HG02852 (cell line): ENCODE measurements around the gene ACTL6A.

Experiments used
- ATAC-seq: cut with Tn5 transposase; IDR thresholded peaks from one replicate; pipeline ENCODE4 v1.9.1; 2021; ENCODE audit warnings: mild to moderate bottlenecking, moderate library complexity; ENCODE audit not compliant: unreplicated experiment

Gene ACTL6A

DNA sequence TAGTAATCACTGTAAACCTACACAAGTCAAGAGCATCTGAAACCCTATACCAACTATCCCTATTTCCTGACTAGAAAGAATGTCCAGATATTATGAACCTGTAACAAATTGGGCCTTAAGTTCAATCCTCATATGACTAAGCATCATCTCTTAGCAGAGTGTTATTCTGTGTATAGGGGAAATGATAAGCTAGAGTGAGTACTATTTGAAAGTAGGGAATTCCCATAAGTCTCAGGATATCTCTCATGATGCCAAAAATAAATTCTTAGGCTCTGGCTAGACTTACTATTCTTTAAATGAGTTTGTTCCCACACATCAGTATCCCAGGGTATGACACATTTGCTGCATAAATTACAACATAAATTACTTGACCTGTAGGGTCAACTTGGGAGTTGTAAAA lies 26.4 kb downstream of the ACTL6A start:
- ATAC-seq: peak; percentile 71

DNA sequence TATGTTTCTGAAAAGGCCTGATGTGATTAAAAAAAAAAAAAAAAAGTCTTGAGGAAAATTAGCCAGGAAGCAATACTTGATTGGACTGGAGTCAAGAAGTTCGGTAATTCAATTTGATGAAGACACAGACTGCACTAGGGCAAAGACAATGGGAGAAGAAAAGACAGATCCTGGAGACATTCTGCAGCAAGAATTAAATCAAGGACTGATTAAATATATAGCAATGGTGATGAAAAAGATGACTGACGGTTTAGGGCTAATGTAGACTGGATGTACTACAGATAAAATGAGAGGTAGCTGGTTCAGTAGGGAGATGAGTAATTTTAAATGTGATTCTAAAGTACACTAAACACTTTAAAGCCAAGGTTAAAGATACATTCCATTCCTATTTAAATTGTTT lies 27.9 kb downstream of the ACTL6A start:
- no peak for ATAC-seq

DNA sequence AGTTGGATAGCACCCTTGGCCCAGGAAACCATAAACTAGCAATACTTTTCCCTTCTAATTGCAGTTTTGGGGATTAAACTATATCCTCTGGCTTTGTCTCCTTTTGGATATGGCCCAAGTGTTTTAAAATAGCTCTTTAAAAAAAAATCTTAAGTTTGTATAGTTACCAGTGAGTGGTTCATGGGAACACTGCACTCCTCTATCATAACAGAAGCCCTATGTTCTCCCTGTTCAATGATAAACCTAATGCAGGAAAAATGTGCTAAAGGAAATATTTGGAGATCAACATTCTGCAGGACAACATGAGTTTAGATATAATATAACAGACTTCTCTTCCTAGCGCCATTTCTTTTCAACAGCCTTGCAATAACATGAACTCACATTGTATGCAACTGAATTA lies 28.6 kb downstream of the ACTL6A start:
- ATAC-seq: no peak

DNA sequence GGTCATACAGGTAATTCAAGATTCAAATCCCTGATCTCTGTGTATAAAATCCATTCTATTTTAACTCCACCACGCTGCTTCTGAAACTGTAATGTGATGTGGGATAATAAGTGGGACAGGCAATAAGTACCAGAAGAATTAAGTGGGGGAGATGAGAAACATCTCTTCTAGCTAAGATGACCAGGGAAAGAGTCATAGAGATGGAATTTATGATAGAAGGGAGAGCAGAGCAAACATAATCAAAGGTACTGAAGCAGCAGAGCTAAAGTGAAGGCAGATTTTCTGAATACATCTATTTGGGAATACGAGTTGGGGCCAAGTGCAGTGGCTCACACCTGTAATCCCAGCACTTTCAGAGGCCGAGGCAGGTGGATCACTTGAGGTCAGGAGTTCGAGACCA lies 36.8 kb downstream of the ACTL6A start:
- ATAC-seq: no peak

DNA sequence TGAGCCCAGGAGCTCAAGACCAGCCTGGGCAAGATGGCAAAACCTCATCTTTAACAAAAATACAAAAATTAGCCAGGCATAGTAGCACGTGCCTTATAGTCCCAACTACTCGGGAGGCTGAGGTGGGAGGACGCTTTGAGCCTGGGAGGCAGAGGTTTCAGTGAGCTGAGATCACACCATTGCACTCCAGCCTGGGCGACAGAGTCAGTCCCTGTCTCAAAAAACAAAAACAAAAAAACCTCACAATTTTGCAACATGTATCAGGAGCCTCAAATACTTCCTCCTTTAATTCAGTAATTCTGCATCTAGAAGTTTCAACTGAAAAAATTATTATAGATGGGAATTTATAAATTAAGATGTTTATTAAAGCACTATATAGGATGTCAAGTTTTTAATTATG lies 40.6 kb downstream of the ACTL6A start:
- no peak for ATAC-seq

DNA sequence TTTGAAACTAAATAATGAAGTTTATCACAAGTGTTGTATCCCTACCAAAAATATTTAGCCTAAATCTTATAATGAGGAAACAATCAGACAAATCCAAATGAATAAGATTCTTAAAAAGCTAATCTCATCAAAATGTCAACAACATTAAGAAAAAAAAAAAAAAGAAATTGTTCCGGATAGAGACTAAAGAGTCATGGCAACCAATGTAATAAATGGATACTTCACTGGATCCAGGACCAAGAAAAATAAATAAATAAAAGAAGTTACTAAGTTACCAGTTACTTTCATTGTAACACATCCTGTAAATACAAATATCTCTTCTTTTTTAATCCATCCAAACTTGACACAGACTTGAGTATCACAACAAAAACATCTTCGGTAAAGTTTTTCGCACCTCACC lies 41.1 kb downstream of the ACTL6A start:
- no peak for ATAC-seq

DNA sequence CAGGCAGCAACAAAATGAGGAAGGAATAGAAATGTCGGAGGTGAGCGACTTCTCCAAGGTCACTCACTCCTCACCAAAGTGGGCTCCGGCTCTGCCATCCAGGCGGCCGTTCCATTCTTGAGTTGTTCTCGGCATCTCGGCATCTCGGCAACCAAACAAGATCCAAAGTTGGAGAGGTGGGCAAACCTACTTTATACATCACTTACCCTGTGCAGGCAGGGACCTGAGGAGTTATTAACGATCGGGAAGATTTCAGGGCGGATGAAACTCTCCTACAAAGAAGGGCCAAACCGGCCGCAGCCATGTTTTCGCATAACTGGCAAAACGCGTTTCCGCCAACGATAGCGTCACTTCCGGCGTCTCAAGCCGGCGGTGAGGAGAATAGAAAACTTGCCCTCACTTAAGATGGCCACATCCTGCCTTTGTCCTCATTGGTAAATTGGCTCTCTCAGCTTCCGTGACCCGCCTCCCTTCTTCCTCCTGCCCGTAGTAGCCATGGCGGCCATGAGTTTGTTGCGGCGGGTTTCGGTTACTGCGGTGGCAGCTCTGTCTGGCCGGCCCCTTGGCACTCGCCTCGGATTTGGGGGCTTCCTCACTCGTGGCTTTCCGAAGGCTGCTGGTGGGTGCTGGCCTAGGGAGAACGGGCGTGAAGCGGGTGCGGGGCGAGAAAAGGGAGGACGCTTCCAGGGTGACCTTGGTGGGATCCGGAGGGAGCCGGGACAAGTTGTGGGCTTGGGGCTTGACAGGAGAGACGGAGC lies 41.8 kb downstream of the ACTL6A start, which contains the start of the genes MRPL47 and NDUFB5:
MRPL47 (minus strand) TSS at position 318 of the 758 bp plus-strand sequence; CDS start at position 304, 14 bp downstream.
NDUFB5 (plus strand) TSS at position 474 of the 758 bp plus-strand sequence; CDS start at position 496, 22 bp downstream.
- peak; percentile 94 for ATAC-seq

DNA sequence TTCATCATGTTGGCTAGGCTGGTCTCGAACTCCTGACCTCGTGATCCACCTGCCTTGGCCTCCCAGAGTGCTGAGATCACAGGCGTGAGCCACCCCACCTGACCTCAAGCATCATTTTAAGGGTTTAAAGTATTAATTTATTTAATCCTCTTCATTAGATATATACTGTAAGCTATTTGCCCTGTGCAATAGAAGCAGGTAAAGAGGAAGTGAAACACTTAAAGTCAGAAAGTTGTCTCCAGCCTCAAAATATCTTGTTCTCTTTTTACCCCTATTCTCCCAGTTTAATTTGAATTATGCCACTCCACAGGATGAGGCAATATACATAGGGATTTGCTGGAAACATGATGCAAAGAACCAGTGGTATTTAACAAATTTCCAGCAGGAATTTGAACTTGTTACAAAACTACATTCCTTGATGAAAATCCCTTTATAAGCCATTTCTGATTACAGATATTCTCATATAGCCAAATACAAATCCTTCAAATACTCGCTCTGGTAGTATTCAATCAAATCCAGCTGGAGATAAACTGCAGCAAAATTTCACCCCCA lies 43.9 kb downstream of the ACTL6A start:
- no peak for ATAC-seq

DNA sequence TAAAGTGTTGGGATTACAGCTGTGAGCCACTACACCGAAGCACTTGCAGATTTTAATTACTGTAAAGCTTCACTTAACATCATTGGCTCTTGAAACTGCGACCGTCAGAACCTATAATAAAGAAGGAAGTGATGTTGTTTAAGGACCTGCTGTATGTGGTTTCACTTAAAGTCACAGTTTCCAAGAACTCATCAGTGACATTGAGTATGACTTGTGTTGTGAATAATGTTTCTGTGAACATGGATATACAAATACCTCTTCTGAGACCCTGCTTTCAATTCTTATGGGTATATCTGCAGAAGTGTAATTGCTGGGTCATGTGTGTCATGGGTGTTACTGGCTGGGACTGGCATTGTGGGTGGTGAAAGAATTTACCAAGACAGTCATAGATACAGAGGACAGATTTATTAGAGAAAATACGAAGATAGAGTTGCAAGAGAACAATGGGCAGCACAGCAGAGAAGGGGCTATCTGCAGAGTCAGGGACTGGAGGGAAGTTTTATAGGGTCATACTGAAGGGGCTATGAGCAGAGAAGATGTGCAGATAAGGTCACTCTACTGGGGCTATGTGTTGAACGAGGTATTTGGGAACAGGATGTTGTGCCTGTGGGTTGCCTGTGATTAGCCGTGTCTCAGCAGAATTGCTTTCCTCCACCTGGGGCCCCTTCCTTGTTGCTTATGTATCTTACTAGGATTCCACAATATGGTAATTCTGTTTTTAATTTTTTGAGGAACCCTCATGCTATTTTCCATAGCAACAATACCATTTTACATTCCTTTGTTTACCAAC lies 46.4 kb downstream of the ACTL6A start:
- ATAC-seq: peak; percentile 60

DNA sequence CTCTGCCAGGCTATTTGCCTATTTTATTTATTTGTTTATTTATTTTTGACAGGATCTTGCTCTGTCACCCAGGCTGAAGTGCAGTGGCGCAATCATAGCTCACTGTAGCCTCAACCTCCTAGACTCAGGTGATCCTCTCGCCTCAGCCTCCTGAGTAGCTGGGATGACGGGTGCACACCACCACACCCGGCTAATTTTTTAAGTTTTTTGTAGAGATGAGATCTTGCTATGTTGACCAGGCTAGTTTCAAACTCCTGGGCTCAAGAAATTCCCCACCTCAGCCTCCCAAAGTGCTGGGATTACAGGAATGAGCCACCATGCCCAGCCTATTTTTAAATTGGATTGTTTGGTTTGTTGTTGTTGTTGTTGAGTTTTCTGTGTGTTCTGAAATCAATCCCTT lies 47.3 kb downstream of the ACTL6A start:
- no peak for ATAC-seq

DNA sequence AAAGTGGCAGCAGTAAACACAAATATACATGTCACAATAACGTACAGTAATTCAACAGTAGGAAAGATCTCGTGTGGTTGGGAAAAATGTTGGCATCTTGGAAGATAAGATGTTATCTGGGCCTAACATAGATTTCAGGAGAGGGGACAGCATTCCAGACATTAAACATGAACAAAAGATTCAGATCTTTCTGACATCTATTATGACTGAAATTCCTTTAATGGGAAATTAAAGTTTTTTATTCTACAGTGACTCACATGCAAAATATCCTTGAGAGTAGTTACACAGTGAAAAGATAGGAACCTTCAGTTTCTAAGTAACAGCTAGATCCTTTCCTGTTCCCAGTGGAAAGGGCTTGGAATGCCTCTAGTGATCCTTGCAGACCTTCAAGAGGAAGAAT lies 51.1 kb downstream of the ACTL6A start:
- ATAC-seq: no peak

DNA sequence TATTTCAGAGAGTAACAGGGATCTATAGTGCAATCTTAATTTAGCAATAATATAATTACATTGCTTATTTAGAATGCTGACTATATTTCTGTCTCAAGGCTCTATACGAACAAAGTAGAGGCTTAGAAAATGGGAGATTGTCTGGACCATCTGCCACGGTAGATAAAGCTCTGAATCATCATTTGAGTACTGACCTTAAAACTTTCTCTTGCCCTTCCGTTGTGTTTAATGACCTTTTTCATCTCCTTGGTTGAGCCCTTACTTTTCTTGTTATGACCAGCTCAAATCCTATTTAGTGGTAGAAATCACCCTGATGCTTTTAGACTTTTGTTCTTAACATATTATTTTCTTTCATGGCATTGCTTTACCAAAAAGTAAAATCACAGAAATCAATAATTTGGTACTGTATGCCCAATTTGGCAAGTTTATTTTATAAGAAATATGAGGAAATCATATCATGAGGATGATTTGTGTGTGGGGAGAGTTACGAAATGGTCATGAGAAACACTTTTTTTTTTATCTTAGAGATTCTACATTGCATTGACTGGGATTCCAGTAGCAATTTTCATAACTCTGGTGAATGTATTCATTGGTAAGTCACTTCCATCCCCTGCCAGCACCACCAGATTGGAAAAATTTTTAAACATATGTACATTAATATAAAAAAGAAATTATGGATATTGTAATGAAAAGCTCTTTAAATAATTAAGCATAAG lies 52.9 kb downstream of the ACTL6A start:
- no peak for ATAC-seq

DNA sequence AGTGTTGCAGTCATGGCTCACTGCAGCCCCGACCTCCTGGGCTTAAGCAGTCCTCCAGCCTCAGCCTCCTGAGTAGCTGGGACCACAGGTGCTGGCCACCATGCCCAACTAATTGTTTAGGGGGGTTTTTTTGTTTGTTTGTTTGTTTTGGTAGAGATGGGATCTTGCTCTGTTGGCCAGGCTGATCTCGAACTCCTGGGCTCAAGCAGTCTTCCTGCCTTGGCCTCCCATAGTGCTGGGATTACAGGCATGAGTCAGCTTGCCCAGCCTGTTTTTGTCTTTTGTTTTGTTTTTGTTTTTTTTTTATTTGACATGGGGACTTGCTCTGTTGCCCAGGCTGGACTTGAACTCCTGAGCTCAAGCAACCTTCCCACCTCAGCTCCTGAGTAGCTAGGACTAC lies 59.3 kb downstream of the ACTL6A start:
- ATAC-seq: no peak

DNA sequence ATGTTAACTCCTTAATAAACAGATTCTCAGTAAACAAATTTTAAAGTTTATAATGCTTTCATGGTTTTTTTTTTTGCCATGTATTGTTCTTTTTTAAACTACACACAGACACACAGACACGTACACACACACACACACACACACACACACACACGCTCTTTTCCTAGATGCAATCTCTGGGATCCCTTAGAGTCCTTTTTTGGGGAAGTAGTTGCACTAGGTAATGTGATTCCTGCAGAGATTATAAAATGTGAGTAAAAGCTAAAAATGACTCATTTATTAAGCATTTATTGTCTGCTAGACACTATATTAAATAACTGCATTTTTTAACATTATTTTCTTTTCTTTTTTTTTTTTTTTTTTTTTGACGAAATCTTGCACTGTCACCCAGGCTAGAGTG lies 61.7 kb downstream of the ACTL6A start:
- no peak for ATAC-seq

DNA sequence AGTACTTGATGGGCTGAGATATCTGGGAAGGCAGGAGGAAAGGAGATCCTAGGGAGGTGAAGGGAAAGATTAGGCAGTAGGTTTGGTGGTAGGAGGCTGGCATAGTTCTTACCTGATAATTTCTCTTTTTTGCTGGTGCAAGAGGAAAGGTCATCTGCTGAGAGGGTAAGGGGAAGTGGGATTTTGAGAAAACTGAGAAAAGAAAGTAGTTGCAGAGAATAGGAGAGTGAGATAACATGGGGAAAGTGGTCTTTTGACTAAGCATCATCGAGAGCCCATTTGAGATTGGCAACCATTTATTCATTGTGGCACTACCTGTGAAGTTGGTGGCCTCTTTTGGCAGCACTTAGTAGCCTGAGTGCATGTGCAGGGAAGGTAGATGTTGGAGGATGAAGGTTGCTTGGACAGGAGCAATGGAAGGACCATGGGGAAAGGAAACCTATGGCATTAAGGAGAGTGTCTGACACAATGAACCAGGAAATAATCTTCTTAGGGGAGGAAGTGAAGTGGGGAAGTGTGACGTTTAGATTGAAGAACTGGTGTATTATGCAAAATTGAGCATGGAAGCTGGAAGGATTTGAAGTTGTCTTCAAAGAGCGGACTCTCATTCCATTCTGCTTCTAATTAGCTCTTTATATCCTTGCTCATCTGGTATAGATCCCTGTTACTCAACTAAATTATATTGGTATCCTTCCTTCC lies 68.2 kb downstream of the ACTL6A start:
- ATAC-seq: no peak
